HL-60/S4 (cell line): ENCODE measurements around the gene ADAM12.
"Not testable (repeated sequence)": the region's sequence is repeated elsewhere in the genome, so short reads cannot be mapped to it uniquely, and the experiment has no call there.

Experiments
- in situ Hi-C: fragments of 300-500 bp; cut with MboI; formaldehyde crosslinking; loops from 2 replicates; pipeline ENCODE4 v1.14.3; 2022; ENCODE audit warnings: low sequenced_read_pairs

Gene ADAM12

GRCh38 chr10:126186766-126187165, 201.5 kb downstream of the ADAM12 start:
- in situ Hi-C loops, result no loop called here

- in situ Hi-C loops, result no loop called here
Measured at GRCh38 chr10:126185676-126186447, 202.4 kb downstream of the ADAM12 start.

GRCh38 chr10:126181626-126182025, 206.7 kb downstream of the ADAM12 start:
- in situ Hi-C loops, result no loop called here

- in situ Hi-C loops, result no loop called here
Measured at GRCh38 chr10:126179637-126180036, 208.6 kb downstream of the ADAM12 start.

- in situ Hi-C loops, result no loop called here
Measured at GRCh38 chr10:126177417-126178030, 210.8 kb downstream of the ADAM12 start.

- in situ Hi-C loops, result no loop called here
Measured at GRCh38 chr10:126175641-126176262, 212.5 kb downstream of the ADAM12 start.

GRCh38 chr10:126172755-126173154, 215.5 kb downstream of the ADAM12 start:
- in situ Hi-C loops, result not testable (repeated sequence)

- in situ Hi-C loops, result no loop called here
Measured at GRCh38 chr10:126171555-126171954, 216.7 kb downstream of the ADAM12 start.

GRCh38 chr10:126170776-126171175, 217.5 kb downstream of the ADAM12 start:
- in situ Hi-C loops, result no loop called here

GRCh38 chr10:126170371-126170770, 217.9 kb downstream of the ADAM12 start:
- in situ Hi-C loops, result no loop called here

GRCh38 chr10:126169899-126170298, 218.4 kb downstream of the ADAM12 start:
- in situ Hi-C loops, result no loop called here

- in situ Hi-C loops, result no loop called here
Measured at GRCh38 chr10:126166797-126167196, 221.5 kb downstream of the ADAM12 start.

- in situ Hi-C loops, result no loop called here
Measured at GRCh38 chr10:126165874-126166273, 222.4 kb downstream of the ADAM12 start.

GRCh38 chr10:126163506-126163905, 224.8 kb downstream of the ADAM12 start:
- in situ Hi-C loops, result no loop called here

- in situ Hi-C loops, result no loop called here
Measured at GRCh38 chr10:126161691-126162090, 226.6 kb downstream of the ADAM12 start.

GRCh38 chr10:126160971-126161630, 227.2 kb downstream of the ADAM12 start:
- in situ Hi-C loops, result no loop called here

- in situ Hi-C loops, result no loop called here
Measured at GRCh38 chr10:126160571-126160970, 227.7 kb downstream of the ADAM12 start.

- in situ Hi-C loops, result no loop called here
Measured at GRCh38 chr10:126158133-126158892, 230.0 kb downstream of the ADAM12 start.

- in situ Hi-C loops, result no loop called here
Measured at GRCh38 chr10:126157189-126157588, 231.1 kb downstream of the ADAM12 start.

- in situ Hi-C loops, result no loop called here
Measured at GRCh38 chr10:126156503-126156902, 231.8 kb downstream of the ADAM12 start.

- in situ Hi-C loops, result no loop called here
Measured at GRCh38 chr10:126156012-126156411, 232.3 kb downstream of the ADAM12 start.
